Astrocyte (in vitro differentiated cells and primary cell): ENCODE results near the gene COL15A1. TPM values are rescaled to one million over a fixed set of nuclear protein-coding genes. Genes with fewer than 3 reads are reported as not detected.

ENCODE experiments used
- DNase-seq: peaks from one replicate; pipeline ENCODE4 v3.0.0-alpha.2; 2010; ENCODE audit warnings: low read depth
- FAIRE-seq: peaks from 2 replicates; lab custom pipeline; 2011; peaks lifted over from hg19 to GRCh38; lab: Jason Lieb, UNC
- H2AFZ ChIP-seq: 2 replicates; pipeline ENCODE4 v1.6.0; 2012; ENCODE audit warnings: low read depth, low read length, inconsistent platforms
- H3K27ac ChIP-seq: 2 replicates; pipeline ENCODE4 v1.5.1; 2011; ENCODE audit warnings: low read depth, low read length, inconsistent platforms
- H3K27me3 ChIP-seq: 2 replicates; pipeline ENCODE4 v1.6.0; 2011; ENCODE audit warnings: low read length, inconsistent platforms; ENCODE audit not compliant: insufficient read depth
- H3K36me3 ChIP-seq: 2 replicates; pipeline ENCODE4 v1.5.1; 2011; ENCODE audit warnings: low read length, inconsistent platforms; ENCODE audit not compliant: insufficient read depth
- H3K4me1 ChIP-seq: 2 replicates; pipeline ENCODE4 v1.5.1; 2011; ENCODE audit warnings: low read length, inconsistent platforms; ENCODE audit not compliant: insufficient read depth
- H3K4me2 ChIP-seq: 2 replicates; pipeline ENCODE4 v1.6.0; 2012; ENCODE audit warnings: low read length, inconsistent platforms
- H3K4me3 ChIP-seq: 2 replicates; pipeline ENCODE4 v1.5.1; 2011; ENCODE audit warnings: low read depth, mild to moderate bottlenecking, low read length, inconsistent platforms; ENCODE audit not compliant: insufficient read depth
- H3K79me2 ChIP-seq: 2 replicates; pipeline ENCODE4 v1.6.0; 2012; ENCODE audit warnings: mild to moderate bottlenecking, low read length, inconsistent platforms; ENCODE audit not compliant: insufficient read depth
- H3K9ac ChIP-seq: 2 replicates; pipeline ENCODE4 v1.6.0; 2012; ENCODE audit warnings: mild to moderate bottlenecking, low read length, inconsistent platforms
- H3K9me3 ChIP-seq: 2 replicates; pipeline ENCODE4 v1.5.1; 2012; ENCODE audit warnings: low read depth, mild to moderate bottlenecking, low read length, inconsistent platforms; ENCODE audit not compliant: insufficient read depth
- H4K20me1 ChIP-seq: 2 replicates; pipeline ENCODE4 v1.6.0; 2012; ENCODE audit warnings: low read length, inconsistent platforms; ENCODE audit not compliant: insufficient read depth
- H3K27ac Mint-ChIP-seq: one replicate; pipeline ENCODE4 v1.8.0; 2021; ENCODE audit warnings: mild to moderate bottlenecking, mixed read lengths; ENCODE audit not compliant: unreplicated experiment
- H3K27me3 Mint-ChIP-seq: one replicate; pipeline ENCODE4 v1.8.0; 2021; ENCODE audit warnings: low read depth, mixed read lengths; ENCODE audit not compliant: unreplicated experiment
- H3K36me3 Mint-ChIP-seq: one replicate; pipeline ENCODE4 v1.8.0; 2021; ENCODE audit warnings: low read depth, mixed read lengths; ENCODE audit not compliant: unreplicated experiment
- H3K4me1 Mint-ChIP-seq: one replicate; pipeline ENCODE4 v1.8.0; 2021; ENCODE audit warnings: low read depth, mixed read lengths; ENCODE audit not compliant: unreplicated experiment
- H3K4me3 Mint-ChIP-seq: one replicate; pipeline ENCODE4 v1.8.0; 2021; ENCODE audit warnings: mild to moderate bottlenecking, moderate library complexity, mixed read lengths; ENCODE audit not compliant: unreplicated experiment
- H3K9me3 Mint-ChIP-seq: one replicate; pipeline ENCODE4 v1.8.0; 2021; ENCODE audit warnings: mild to moderate bottlenecking, mixed read lengths; ENCODE audit not compliant: unreplicated experiment
- CTCF ChIP-seq: IDR thresholded peaks from 2 replicates; pipeline ENCODE4 v1.5.1; 2011; ENCODE audit warnings: low read depth, mild to moderate bottlenecking, inconsistent platforms, low read length, moderate library complexity; ENCODE audit not compliant: insufficient read depth
- EZH2 ChIP-seq: IDR thresholded peaks from 2 replicates; pipeline ENCODE4 v1.6.1; 2012; ENCODE audit warnings: mild to moderate bottlenecking, low read length, inconsistent platforms; ENCODE audit not compliant: insufficient read depth
- total RNA-seq: library from RNA; stranded (reverse); gene quantifications from 2 replicates; pipeline ENCODE4 v1.2.1, GENCODE V29; 2021

COL15A1 gene
- total RNA-seq, 1 donor from 2014 or later: 5.6 TPM

GRCh38 chr9:98975838-98976237 is 32.1 kb downstream of the COL15A1 start:
- H4K20me1 ChIP-seq: no peaks in the 10 kb centered on the region
- no peak overlapping the region for H3K9ac ChIP-seq
- TF ChIP-seq CTCF (no peak), EZH2 (no peak)
- no peak overlapping the region for H3K4me3 ChIP-seq
- Mint-ChIP-seq H3K4me1 (peaks cover 41% of the 10 kb centered on the region), H3K27ac (no peak overlapping the region), H3K27me3 (peaks cover 26% of the 10 kb centered on the region), H3K9me3 (peaks cover 5% of the 10 kb centered on the region), H3K36me3 (no peaks in the 10 kb centered on the region), H3K4me3 (no peak overlapping the region)
- peaks cover 12% of the 10 kb centered on the region for H3K4me1 ChIP-seq
- H3K27ac ChIP-seq: no peak overlapping the region
- no peak overlapping the region for H2AFZ ChIP-seq
- DNase-seq (no peak), FAIRE-seq (no peak)
- no peaks in the 10 kb centered on the region for H3K79me2 ChIP-seq
- H3K4me2 ChIP-seq: no peak overlapping the region
- H3K36me3 ChIP-seq: no peaks in the 10 kb centered on the region
- no peaks in the 10 kb centered on the region for H3K9me3 ChIP-seq
- peaks cover 31% of the 10 kb centered on the region for H3K27me3 ChIP-seq

GRCh38 chr9:98977246-98977714 is 33.6 kb downstream of the COL15A1 start:
- Histone ChIP-seq H3K27me3 (peaks cover 34% of the 10 kb centered on the region), H4K20me1 (no peaks in the 10 kb centered on the region), H3K79me2 (no peaks in the 10 kb centered on the region), H3K4me2 (no peak overlapping the region), H3K9ac (no peak overlapping the region), H2AFZ (no peak overlapping the region), H3K4me1 (peaks cover 4% of the 10 kb centered on the region), H3K4me3 (no peak overlapping the region), H3K36me3 (no peaks in the 10 kb centered on the region), H3K27ac (no peak overlapping the region), H3K9me3 (no peaks in the 10 kb centered on the region)
- H3K27ac Mint-ChIP-seq: no peak overlapping the region
- H3K27me3 Mint-ChIP-seq: peaks cover 26% of the 10 kb centered on the region
- DNase-seq: no peak
- no peak for FAIRE-seq
- no peak overlapping the region for H3K4me3 Mint-ChIP-seq
- no peak for TF ChIP-seq EZH2
- H3K36me3 Mint-ChIP-seq: no peaks in the 10 kb centered on the region
- peaks cover 31% of the 10 kb centered on the region for H3K4me1 Mint-ChIP-seq
- peaks cover 5% of the 10 kb centered on the region for H3K9me3 Mint-ChIP-seq

- no peak for FAIRE-seq
- Mint-ChIP-seq H3K9me3 (peaks cover 4% of the 10 kb centered on the region), H3K27me3 (peaks cover 24% of the 10 kb centered on the region), H3K27ac (no peak overlapping the region), H3K36me3 (no peaks in the 10 kb centered on the region), H3K4me1 (peaks cover 29% of the 10 kb centered on the region), H3K4me3 (no peak overlapping the region)
- no peak for DNase-seq
- Histone ChIP-seq H3K4me2 (no peak overlapping the region), H3K79me2 (no peaks in the 10 kb centered on the region), H3K4me1 (peaks cover 5% of the 10 kb centered on the region), H3K9ac (no peak overlapping the region), H4K20me1 (no peaks in the 10 kb centered on the region), H3K27ac (no peak overlapping the region), H3K27me3 (peaks cover 30% of the 10 kb centered on the region), H2AFZ (no peak overlapping the region), H3K36me3 (no peaks in the 10 kb centered on the region), H3K4me3 (no peak overlapping the region), H3K9me3 (no peaks in the 10 kb centered on the region)
- TF ChIP-seq EZH2 (no peak), CTCF (no peak)
These were observed 34.1 kb downstream of the COL15A1 start for GRCh38 chr9:98977813-98978212.
